CD14-positive monocyte (primary cell): ENCODE measurements around the gene OR9Q2. TPM values are rescaled to one million over a fixed set of nuclear protein-coding genes. Genes with fewer than 3 reads are reported as not detected.

Source experiments
- DNase-seq, 3 donors: peaks; one replicate each; pipeline ENCODE4 v3.0.0-alpha.2; 2011 to 2022
- H2AFZ ChIP-seq: 2 replicates; pipeline ENCODE4 v1.6.0; 2012; ENCODE audit warnings: mild to moderate bottlenecking, low read depth, low read length, inconsistent platforms; ENCODE audit not compliant: insufficient read depth, poor library complexity, severe bottlenecking
- H3K27ac ChIP-seq, 2 donors: 1 replicate in 1 of 2; 2 replicates in 1 of 2; pipeline ENCODE4 v1.5.1; 2012 to 2013; ENCODE audit warnings: low read length in 2 of 2, control low read depth in 1 of 2, inconsistent platforms in 1 of 2, low read depth in 1 of 2, mild to moderate bottlenecking in 1 of 2
- H3K27me3 ChIP-seq, 2 donors: one replicate each; pipeline versions ENCODE4 v1.6.0 to v1.6.1; 2011 to 2013; ENCODE audit warnings: low read length in 2 of 2; ENCODE audit not compliant: control insufficient read depth in 2 of 2, insufficient read depth in 2 of 2
- H3K36me3 ChIP-seq, 2 donors: replicated peaks in 1 of 2; 1 replicate in 1 of 2; 2 replicates in 1 of 2; pipeline versions ENCODE4 v1.5.1 to v1.6.1; 2012 to 2013; ENCODE audit warnings: low read length in 2 of 2, control low read depth in 1 of 2, inconsistent platforms in 1 of 2, mild to moderate bottlenecking in 1 of 2; ENCODE audit not compliant: insufficient read depth in 2 of 2, control insufficient read depth in 1 of 2
- H3K4me1 ChIP-seq, 2 donors: 1 replicate in 1 of 2; 2 replicates in 1 of 2; pipeline versions ENCODE4 v1.5.1 to v1.6.1; 2012 to 2013; ENCODE audit warnings: low read length in 2 of 2, control low read depth in 1 of 2, inconsistent platforms in 1 of 2, mild to moderate bottlenecking in 1 of 2, moderate library complexity in 1 of 2; ENCODE audit not compliant: insufficient read depth in 2 of 2, control insufficient read depth in 1 of 2
- H3K4me2 ChIP-seq: replicated peaks from 2 replicates; pipeline ENCODE3; 2012; ENCODE audit warnings: low read length, moderate library complexity, mild to moderate bottlenecking; ENCODE audit not compliant: poor library complexity, severe bottlenecking; ENCODE audit errors: extremely low read depth
- H3K4me3 ChIP-seq, 3 experiments: fragments of 200-600 bp in 1 of 3; sonication (generic) in 1 of 3; replicated peaks in 1 of 3; 1 replicate in 2 of 3; 2 replicates in 1 of 3; pipeline ENCODE4 v1.5.1; 2011 to 2013; ENCODE audit warnings: low read length in 3 of 3, mild to moderate bottlenecking in 3 of 3, control low read depth in 2 of 3, low read depth in 2 of 3, inconsistent platforms in 1 of 3, moderate library complexity in 1 of 3
- H3K79me2 ChIP-seq: 2 replicates; pipeline ENCODE4 v1.6.0; 2012; ENCODE audit warnings: mild to moderate bottlenecking, control low read depth, inconsistent platforms, low read length, moderate library complexity; ENCODE audit not compliant: insufficient read depth
- H3K9ac ChIP-seq: 2 replicates; pipeline ENCODE4 v1.6.0; 2017; ENCODE audit warnings: low read length, mild to moderate bottlenecking; ENCODE audit not compliant: insufficient read depth, poor library complexity, severe bottlenecking
- H3K9me3 ChIP-seq, 2 donors: replicated peaks in 1 of 2; 1 replicate in 1 of 2; 2 replicates in 1 of 2; pipeline versions ENCODE4 v1.5.1 to v1.6.1; 2012 to 2013; ENCODE audit warnings: low read length in 2 of 2, control low read depth in 1 of 2; ENCODE audit not compliant: control insufficient read depth in 1 of 2, insufficient read depth in 1 of 2
- H4K20me1 ChIP-seq: 2 replicates; pipeline ENCODE4 v1.6.0; 2012; ENCODE audit warnings: mild to moderate bottlenecking, low read length, control low read depth, moderate library complexity; ENCODE audit not compliant: insufficient read depth
- H3K27ac Mint-ChIP-seq, 7 donors: one replicate each; pipeline ENCODE4 v1.8.0; 2020; ENCODE audit warnings: mild to moderate bottlenecking in 7 of 7, mixed read lengths in 7 of 7, moderate library complexity in 6 of 7, inconsistent platforms in 2 of 7
- H3K27me3 Mint-ChIP-seq, 3 donors: one replicate each; pipeline ENCODE4 v1.8.0; 2021 to 2022; ENCODE audit warnings: low read depth in 3 of 3, mild to moderate bottlenecking in 3 of 3, mixed read lengths in 3 of 3, moderate library complexity in 3 of 3, inconsistent platforms in 1 of 3
- H3K36me3 Mint-ChIP-seq, 2 donors: one replicate each; pipeline ENCODE4 v1.8.0; 2020; ENCODE audit warnings: mixed read lengths in 2 of 2, inconsistent platforms in 1 of 2, mild to moderate bottlenecking in 1 of 2
- H3K4me1 Mint-ChIP-seq: one replicate; pipeline ENCODE4 v1.8.0; 2020; ENCODE audit warnings: mild to moderate bottlenecking, mixed read lengths
- H3K4me3 Mint-ChIP-seq, 2 donors: one replicate each; pipeline ENCODE4 v1.8.0; 2020; ENCODE audit warnings: mild to moderate bottlenecking in 2 of 2, mixed read lengths in 2 of 2, moderate library complexity in 1 of 2
- H3K9me3 Mint-ChIP-seq, 7 donors: one replicate each; pipeline ENCODE4 v1.8.0; 2020 to 2022; ENCODE audit warnings: mixed read lengths in 7 of 7, mild to moderate bottlenecking in 6 of 7, moderate library complexity in 6 of 7, inconsistent platforms in 2 of 7
- WGBS: methylation state at CpG from one replicate; pipeline ENCODE4 v1.1.5; 2013; ENCODE audit warnings: missing lambda C conversion rate; ENCODE audit not compliant: insufficient coverage; 5-methylcytosine and 5-hydroxymethylcytosine counted together
- intact Hi-C, 2 donors: fragments of 100-400 bp; cut with micrococcal nuclease; formaldehyde crosslinking; loops; one replicate each; pipeline versions ENCODE4 v1.15.0 to v1.15.1; 2023
- polyA minus RNA-seq: library from RNA; depleted of rRNA, polyadenylated mRNA; stranded (reverse); fragments of >200 nt; gene quantifications from 2 replicates; pipeline ENCODE4 v1.2.3, GENCODE V29; 2012
- polyA plus RNA-seq, 3 donors: library from polyadenylated mRNA; depleted of rRNA in 1 of 3; unstranded in 2 of 3; stranded (reverse) in 1 of 3; fragments of 300-500 nt in 2 of 3; fragments of >200 nt in 1 of 3; fragmentation: Illumina TruSeq in 2 of 3; gene quantifications; 1 replicate in 2 of 3; 2 replicates in 1 of 3; pipeline ENCODE4 v1.2.3, GENCODE V29; 2012 to 2021
- total RNA-seq, 12 experiments: library from RNA in 1 of 12; stranded (reverse) in 1 of 12; fragments of 120-200 nt in 1 of 12; gene quantifications; one replicate each; pipeline ENCODE4 v1.2.4 and lab custom pipeline; 2013 to 2026; ENCODE audit warnings: mixed read lengths in 6 of 12, inconsistent platforms in 1 of 12
- TF ChIP-seq, protein P1 (sequence below): fragments of 200-600 bp; IDR thresholded peaks from one replicate; pipeline ENCODE4 v1.8.0; 2022; ENCODE audit warnings: antibody characterized with exemption, mild to moderate bottlenecking

OR9Q2 gene, protein sequence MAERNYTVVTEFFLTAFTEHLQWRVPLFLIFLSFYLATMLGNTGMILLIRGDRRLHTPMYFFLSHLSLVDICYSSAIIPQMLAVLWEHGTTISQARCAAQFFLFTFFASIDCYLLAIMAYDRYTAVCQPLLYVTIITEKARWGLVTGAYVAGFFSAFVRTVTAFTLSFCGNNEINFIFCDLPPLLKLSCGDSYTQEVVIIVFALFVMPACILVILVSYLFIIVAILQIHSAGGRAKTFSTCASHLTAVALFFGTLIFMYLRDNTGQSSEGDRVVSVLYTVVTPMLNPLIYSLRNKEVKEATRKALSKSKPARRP
- total RNA-seq (2013): not detected
- polyA plus RNA-seq (not detected), polyA minus RNA-seq (not detected in 2 replicates), total RNA-seq (lab: John Stamatoyannopoulos, UW) (0 to 1.5 (median 0) reads per million in 11 experiments)

DNA sequence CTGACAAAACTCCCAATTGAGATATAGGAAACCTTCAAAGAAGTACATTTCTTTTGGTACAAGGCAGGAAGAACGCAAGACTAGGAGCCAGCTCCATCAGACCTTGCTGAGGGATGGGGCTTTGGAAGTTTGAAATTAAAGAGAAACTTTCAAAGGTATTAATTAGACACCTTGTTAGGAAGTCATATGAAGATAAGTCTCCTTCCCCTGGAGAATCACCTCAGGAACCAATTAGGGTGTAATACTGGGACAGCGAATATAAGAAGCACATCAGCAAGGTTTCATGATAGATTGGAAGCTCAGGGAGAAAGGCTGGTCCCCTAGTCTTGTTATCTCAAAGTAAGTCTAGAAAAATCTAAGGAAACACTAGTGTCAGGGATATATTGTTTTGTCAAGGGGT, at the start of gene OR9Q2:
OR9Q2 (plus strand) TSS at position 301 of the 400 bp plus-strand sequence. CDS start 1,421 bp downstream, outside the sequence.
- no CpG with 5 or more reads among the region's 2 CpGs for WGBS
- intact Hi-C loops: no loop called here

DNA sequence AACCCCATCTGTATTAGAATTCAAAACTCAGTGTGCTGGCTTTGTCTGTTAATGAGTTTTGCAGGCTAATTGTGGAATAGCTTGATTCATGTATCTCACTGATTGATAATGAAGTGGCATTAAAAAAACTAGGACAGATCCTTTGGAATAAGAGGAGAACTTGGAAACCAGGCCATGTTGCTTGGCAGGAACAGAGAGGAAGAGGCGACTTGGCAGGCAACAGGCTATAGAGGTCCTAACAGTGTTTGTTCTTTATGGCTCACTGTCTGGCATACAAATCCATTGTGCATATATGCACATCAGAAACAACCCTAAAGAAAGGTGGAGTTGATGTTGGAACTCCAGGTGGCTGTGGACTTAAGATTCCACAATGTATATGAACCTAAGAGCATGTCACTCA, 46.1 kb upstream of the OR9Q2 start:
- TF ChIP-seq, protein P1, sequence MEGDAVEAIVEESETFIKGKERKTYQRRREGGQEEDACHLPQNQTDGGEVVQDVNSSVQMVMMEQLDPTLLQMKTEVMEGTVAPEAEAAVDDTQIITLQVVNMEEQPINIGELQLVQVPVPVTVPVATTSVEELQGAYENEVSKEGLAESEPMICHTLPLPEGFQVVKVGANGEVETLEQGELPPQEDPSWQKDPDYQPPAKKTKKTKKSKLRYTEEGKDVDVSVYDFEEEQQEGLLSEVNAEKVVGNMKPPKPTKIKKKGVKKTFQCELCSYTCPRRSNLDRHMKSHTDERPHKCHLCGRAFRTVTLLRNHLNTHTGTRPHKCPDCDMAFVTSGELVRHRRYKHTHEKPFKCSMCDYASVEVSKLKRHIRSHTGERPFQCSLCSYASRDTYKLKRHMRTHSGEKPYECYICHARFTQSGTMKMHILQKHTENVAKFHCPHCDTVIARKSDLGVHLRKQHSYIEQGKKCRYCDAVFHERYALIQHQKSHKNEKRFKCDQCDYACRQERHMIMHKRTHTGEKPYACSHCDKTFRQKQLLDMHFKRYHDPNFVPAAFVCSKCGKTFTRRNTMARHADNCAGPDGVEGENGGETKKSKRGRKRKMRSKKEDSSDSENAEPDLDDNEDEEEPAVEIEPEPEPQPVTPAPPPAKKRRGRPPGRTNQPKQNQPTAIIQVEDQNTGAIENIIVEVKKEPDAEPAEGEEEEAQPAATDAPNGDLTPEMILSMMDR: no peak
- peaks cover 0 to 2% (median 0%) of the 10 kb centered on the region in 3 donors for H3K27me3 Mint-ChIP-seq
- H3K4me3 Mint-ChIP-seq: no peak overlapping the region
- no peaks in the 10 kb centered on the region for H3K36me3 Mint-ChIP-seq
- H3K4me1 Mint-ChIP-seq: no peaks in the 10 kb centered on the region
- no peak overlapping the region for H3K27ac ChIP-seq
- no peaks in the 10 kb centered on the region for H3K4me1 ChIP-seq
- H3K27ac Mint-ChIP-seq: no peak overlapping the region
- no peaks in the 10 kb centered on the region for H3K79me2 ChIP-seq
- no peak overlapping the region for H3K4me3 ChIP-seq
- H3K9me3 Mint-ChIP-seq: peaks cover 0 to 7% (median 0%) of the 10 kb centered on the region in 7 donors
- no peak overlapping the region for H3K9ac ChIP-seq
- no CpG with 5 or more reads among the region's 1 CpG for WGBS
- H3K36me3 ChIP-seq: no peaks in the 10 kb centered on the region
- intact Hi-C loops: no loop called here
- DNase-seq: no peak
- H3K27me3 ChIP-seq: no peaks in the 10 kb centered on the region
- no peak overlapping the region for H2AFZ ChIP-seq
- no peak overlapping the region for H3K4me2 ChIP-seq
- no peaks in the 10 kb centered on the region for H4K20me1 ChIP-seq
- H3K9me3 ChIP-seq: peaks cover 0 to 4% of the 10 kb centered on the region in 2 donors

More for the DNA sequence above, at the start of gene OR9Q2:
- Histone ChIP-seq H2AFZ (no peak within 1 kb of the TSS), H3K27me3 (no peaks in the 10 kb centered on the region), H3K9me3 (no peaks in the 10 kb centered on the region), H3K79me2 (no peaks in the 10 kb centered on the region), H3K27ac (no peak within 1 kb of the TSS), H4K20me1 (no peaks in the 10 kb centered on the region), H3K4me3 (no peak within 1 kb of the TSS), H3K4me1 (no peaks in the 10 kb centered on the region), H3K4me2 (no peak within 1 kb of the TSS), H3K36me3 (no peaks in the 10 kb centered on the region), H3K9ac (no peak within 1 kb of the TSS)
- Mint-ChIP-seq H3K4me3 (no peak within 1 kb of the TSS), H3K4me1 (no peaks in the 10 kb centered on the region), H3K27me3 (peaks cover 1 to 5% (median 3%) of the 10 kb centered on the region in 3 donors), H3K9me3 (peaks cover 0 to 2% (median 0%) of the 10 kb centered on the region in 7 donors), H3K27ac (no peak within 1 kb of the TSS), H3K36me3 (no peaks in the 10 kb centered on the region)
- DNase-seq: no peak
- TF ChIP-seq, protein P1: no peak
